HCT116 (cell line): Measurements from ENCODE around the gene VANGL2.

Experiments
- CBX3 ChIP-seq: IDR thresholded peaks from 2 replicates; pipeline ENCODE4 v1.6.1; 2012; ENCODE audit warnings: low read depth
- EGR1 ChIP-seq: IDR thresholded peaks from 2 replicates; pipeline ENCODE4 v1.6.1; 2012; ENCODE audit warnings: low read depth
- EZH2 ChIP-seq: fragments of 200-600 bp; sonication (generic); IDR thresholded peaks from 2 replicates; pipeline ENCODE4 v1.6.1; 2017; ENCODE audit warnings: antibody characterized with exemption, mixed run types
- POLR2A ChIP-seq: IDR thresholded peaks from 2 replicates; pipeline ENCODE4 v1.7.0; 2011; ENCODE audit warnings: borderline replicate concordance; ENCODE audit not compliant: insufficient read depth, insufficient read length; ENCODE audit errors: extremely low read depth
- POLR2AphosphoS5 ChIP-seq: IDR thresholded peaks from 2 replicates; pipeline ENCODE4 v1.6.1; 2011; ENCODE audit warnings: mild to moderate bottlenecking, low read depth, low read length, moderate library complexity
- SIN3A ChIP-seq: IDR thresholded peaks from 2 replicates; pipeline ENCODE4 v1.6.1; 2012; ENCODE audit warnings: low read depth
- SRF ChIP-seq: IDR thresholded peaks from 2 replicates; pipeline ENCODE4 v1.6.1; 2012; ENCODE audit warnings: low read depth
- TCF7L2 ChIP-seq: IDR thresholded peaks from 2 replicates; pipeline ENCODE4 v1.7.0; 2011; ENCODE audit warnings: borderline replicate concordance, inconsistent platforms; ENCODE audit not compliant: insufficient read depth, insufficient read length; ENCODE audit errors: extremely low read depth
- ZFX ChIP-seq: fragments of 450-650 bp; IDR thresholded peaks from 2 replicates; pipeline ENCODE4 v1.6.1; 2017
- TF ChIP-seq, protein P1 (sequence below): IDR thresholded peaks from 2 replicates; pipeline ENCODE4 v1.6.1; 2011; ENCODE audit warnings: mild to moderate bottlenecking, low read length, moderate library complexity; ENCODE audit not compliant: insufficient replicate concordance; ENCODE audit errors: extremely low read depth
- TF ChIP-seq, protein P2 (sequence below), 3 experiments: fragments of 200-600 bp in 1 of 3; sonication (generic) in 1 of 3; IDR thresholded peaks in 2 of 3; conservative IDR thresholded peaks in 1 of 3; 2 replicates each; pipeline ENCODE4 v1.5.1; 2012 to 2017; ENCODE audit warnings: low read depth in 2 of 3, low read length in 2 of 3, antibody characterized with exemption in 1 of 3, borderline replicate concordance in 1 of 3, control low read depth in 1 of 3, mild to moderate bottlenecking in 1 of 3, mixed read lengths in 1 of 3, mixed run types in 1 of 3, moderate library complexity in 1 of 3; ENCODE audit not compliant: insufficient read depth in 1 of 3
- TF ChIP-seq, protein P3 (sequence below): IDR thresholded peaks from 2 replicates; pipeline ENCODE4 v1.6.1; 2012; ENCODE audit warnings: low read depth

DNA sequence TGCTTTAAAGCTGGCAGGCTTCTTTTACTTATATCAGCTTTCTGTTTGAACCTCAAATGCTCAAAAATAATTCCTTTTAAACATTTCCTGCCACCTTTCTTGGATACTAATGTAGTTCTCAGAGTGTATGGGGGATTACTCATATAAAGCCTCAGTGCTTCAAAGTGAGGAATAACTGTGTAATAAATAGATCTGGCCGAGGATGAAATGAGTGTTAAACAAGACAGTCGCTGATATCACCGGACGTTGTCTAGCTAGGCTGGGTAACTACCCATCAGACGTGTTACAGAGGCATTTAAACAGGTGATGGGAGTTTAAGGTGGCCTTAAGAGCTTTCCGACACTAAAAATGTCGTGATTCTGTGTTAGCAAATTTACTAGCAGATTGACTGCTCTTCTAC, 53.1 kb downstream of the VANGL2 start:
- TF ChIP-seq, protein P1, sequence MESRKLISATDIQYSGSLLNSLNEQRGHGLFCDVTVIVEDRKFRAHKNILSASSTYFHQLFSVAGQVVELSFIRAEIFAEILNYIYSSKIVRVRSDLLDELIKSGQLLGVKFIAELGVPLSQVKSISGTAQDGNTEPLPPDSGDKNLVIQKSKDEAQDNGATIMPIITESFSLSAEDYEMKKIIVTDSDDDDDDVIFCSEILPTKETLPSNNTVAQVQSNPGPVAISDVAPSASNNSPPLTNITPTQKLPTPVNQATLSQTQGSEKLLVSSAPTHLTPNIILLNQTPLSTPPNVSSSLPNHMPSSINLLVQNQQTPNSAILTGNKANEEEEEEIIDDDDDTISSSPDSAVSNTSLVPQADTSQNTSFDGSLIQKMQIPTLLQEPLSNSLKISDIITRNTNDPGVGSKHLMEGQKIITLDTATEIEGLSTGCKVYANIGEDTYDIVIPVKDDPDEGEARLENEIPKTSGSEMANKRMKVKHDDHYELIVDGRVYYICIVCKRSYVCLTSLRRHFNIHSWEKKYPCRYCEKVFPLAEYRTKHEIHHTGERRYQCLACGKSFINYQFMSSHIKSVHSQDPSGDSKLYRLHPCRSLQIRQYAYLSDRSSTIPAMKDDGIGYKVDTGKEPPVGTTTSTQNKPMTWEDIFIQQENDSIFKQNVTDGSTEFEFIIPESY = no peak
- no peak for TF ChIP-seq POLR2A
- TF ChIP-seq EZH2 = no peak
- TF ChIP-seq, protein P2, sequence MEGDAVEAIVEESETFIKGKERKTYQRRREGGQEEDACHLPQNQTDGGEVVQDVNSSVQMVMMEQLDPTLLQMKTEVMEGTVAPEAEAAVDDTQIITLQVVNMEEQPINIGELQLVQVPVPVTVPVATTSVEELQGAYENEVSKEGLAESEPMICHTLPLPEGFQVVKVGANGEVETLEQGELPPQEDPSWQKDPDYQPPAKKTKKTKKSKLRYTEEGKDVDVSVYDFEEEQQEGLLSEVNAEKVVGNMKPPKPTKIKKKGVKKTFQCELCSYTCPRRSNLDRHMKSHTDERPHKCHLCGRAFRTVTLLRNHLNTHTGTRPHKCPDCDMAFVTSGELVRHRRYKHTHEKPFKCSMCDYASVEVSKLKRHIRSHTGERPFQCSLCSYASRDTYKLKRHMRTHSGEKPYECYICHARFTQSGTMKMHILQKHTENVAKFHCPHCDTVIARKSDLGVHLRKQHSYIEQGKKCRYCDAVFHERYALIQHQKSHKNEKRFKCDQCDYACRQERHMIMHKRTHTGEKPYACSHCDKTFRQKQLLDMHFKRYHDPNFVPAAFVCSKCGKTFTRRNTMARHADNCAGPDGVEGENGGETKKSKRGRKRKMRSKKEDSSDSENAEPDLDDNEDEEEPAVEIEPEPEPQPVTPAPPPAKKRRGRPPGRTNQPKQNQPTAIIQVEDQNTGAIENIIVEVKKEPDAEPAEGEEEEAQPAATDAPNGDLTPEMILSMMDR (IDR thresholded peaks at IDR 0.05 in 2 of 3, conservative IDR thresholded peaks at IDR 0.05 in 1 of 3; ENCODE audit: borderline replicate concordance in 1 of 3, insufficient read depth in 1 of 3, low read depth in 2 of 3, low read length in 2 of 3) = no peak
- no peak for TF ChIP-seq POLR2AphosphoS5
- TF ChIP-seq ZFX = no peak
- TF ChIP-seq, protein P3, sequence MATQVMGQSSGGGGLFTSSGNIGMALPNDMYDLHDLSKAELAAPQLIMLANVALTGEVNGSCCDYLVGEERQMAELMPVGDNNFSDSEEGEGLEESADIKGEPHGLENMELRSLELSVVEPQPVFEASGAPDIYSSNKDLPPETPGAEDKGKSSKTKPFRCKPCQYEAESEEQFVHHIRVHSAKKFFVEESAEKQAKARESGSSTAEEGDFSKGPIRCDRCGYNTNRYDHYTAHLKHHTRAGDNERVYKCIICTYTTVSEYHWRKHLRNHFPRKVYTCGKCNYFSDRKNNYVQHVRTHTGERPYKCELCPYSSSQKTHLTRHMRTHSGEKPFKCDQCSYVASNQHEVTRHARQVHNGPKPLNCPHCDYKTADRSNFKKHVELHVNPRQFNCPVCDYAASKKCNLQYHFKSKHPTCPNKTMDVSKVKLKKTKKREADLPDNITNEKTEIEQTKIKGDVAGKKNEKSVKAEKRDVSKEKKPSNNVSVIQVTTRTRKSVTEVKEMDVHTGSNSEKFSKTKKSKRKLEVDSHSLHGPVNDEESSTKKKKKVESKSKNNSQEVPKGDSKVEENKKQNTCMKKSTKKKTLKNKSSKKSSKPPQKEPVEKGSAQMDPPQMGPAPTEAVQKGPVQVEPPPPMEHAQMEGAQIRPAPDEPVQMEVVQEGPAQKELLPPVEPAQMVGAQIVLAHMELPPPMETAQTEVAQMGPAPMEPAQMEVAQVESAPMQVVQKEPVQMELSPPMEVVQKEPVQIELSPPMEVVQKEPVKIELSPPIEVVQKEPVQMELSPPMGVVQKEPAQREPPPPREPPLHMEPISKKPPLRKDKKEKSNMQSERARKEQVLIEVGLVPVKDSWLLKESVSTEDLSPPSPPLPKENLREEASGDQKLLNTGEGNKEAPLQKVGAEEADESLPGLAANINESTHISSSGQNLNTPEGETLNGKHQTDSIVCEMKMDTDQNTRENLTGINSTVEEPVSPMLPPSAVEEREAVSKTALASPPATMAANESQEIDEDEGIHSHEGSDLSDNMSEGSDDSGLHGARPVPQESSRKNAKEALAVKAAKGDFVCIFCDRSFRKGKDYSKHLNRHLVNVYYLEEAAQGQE = no peak
- no peak for TF ChIP-seq SRF
- TF ChIP-seq CBX3 = no peak
- TF ChIP-seq EGR1 = no peak
- no peak for TF ChIP-seq TCF7L2
- no peak for TF ChIP-seq SIN3A
